Tibial nerve (tissue), 4 donors: ENCODE data around the gene CUX1. TPM values are rescaled to one million over a fixed set of nuclear protein-coding genes. Genes with fewer than 3 reads are reported as not detected.

Experiments
- DNase-seq, 2 donors: peaks; one replicate each; pipeline ENCODE4 v3.0.0-alpha.2; 2019; ENCODE audit warnings: low spot score in 2 of 2
- H3K27ac ChIP-seq, 4 donors: fragments of 200-600 bp; sonication (generic) in 3 of 4; one replicate each; pipeline ENCODE4 v1.5.1; 2017 to 2019; ENCODE audit warnings: mild to moderate bottlenecking in 1 of 4
- H3K27me3 ChIP-seq, 2 donors: fragments of 200-600 bp; sonication (generic) in 1 of 2; one replicate each; pipeline versions ENCODE4 v1.5.1 to v1.6.0; 2017 to 2019
- H3K36me3 ChIP-seq, 3 donors: fragments of 200-600 bp; sonication (generic); one replicate each; pipeline ENCODE4 v1.5.1; 2018 to 2019
- H3K4me1 ChIP-seq, 4 donors: fragments of 200-600 bp; sonication (generic) in 3 of 4; one replicate each; pipeline ENCODE4 v1.5.1; 2017 to 2019
- H3K4me3 ChIP-seq, 4 donors: fragments of 200-600 bp; sonication (generic) in 3 of 4; one replicate each; pipeline ENCODE4 v1.5.1; 2017 to 2019; ENCODE audit warnings: mild to moderate bottlenecking in 1 of 4, moderate library complexity in 1 of 4
- H3K9me3 ChIP-seq, 4 donors: fragments of 200-600 bp; sonication (generic) in 3 of 4; one replicate each; pipeline ENCODE4 v1.5.1; 2017 to 2019
- CTCF ChIP-seq, 5 experiments: fragments of 200-600 bp in 3 of 5; fragments of 450-650 bp in 2 of 5; sonication (generic) in 3 of 5; IDR thresholded peaks; one replicate each; pipeline ENCODE4 v1.5.1; 2016 to 2019; ENCODE audit warnings: antibody characterized with exemption in 5 of 5, mild to moderate bottlenecking in 3 of 5, moderate library complexity in 2 of 5
- EP300 ChIP-seq, 2 donors: sonication (generic); formaldehyde crosslinking; IDR thresholded peaks; one replicate each; pipeline ENCODE4 v1.6.1; 2017; ENCODE audit warnings: antibody characterized with exemption in 2 of 2, mild to moderate bottlenecking in 1 of 2
- POLR2A ChIP-seq, 2 donors: fragments of 450-650 bp; IDR thresholded peaks; one replicate each; pipeline ENCODE4 v1.6.1; 2017; ENCODE audit warnings: antibody characterized with exemption in 2 of 2, mild to moderate bottlenecking in 2 of 2, moderate library complexity in 2 of 2
- WGBS, 2 donors: methylation state at CpG; one replicate each; pipeline ENCODE4 v1.1.5; 2018; 5-methylcytosine and 5-hydroxymethylcytosine counted together
- total RNA-seq, 4 donors: library from RNA; depleted of rRNA; stranded (reverse); fragments of >200 nt; gene quantifications; one replicate each; pipeline ENCODE4 v1.1.0, GENCODE V29; 2016

Gene CUX1
- total RNA-seq, 4 donors from 2014 or later, result 74.5 to 104 (median 84.3) TPM

GRCh38 chr7:102000123-102000522 is 182.7 kb downstream of the CUX1 start:
- DNase-seq, result no peak
- Histone ChIP-seq H3K4me3 (no peak overlapping the region), H3K27ac (no peak overlapping the region), H3K9me3 (no peaks in the 10 kb centered on the region), H3K4me1 (peaks cover 0 to 11% (median 0%) of the 10 kb centered on the region in 4 donors), H3K36me3 (no peaks in the 10 kb centered on the region), H3K27me3 (no peaks in the 10 kb centered on the region)
- 69 to 78% methylated on average over 9 of the region's 9 CpGs for WGBS, 2 donors
- TF ChIP-seq POLR2A (IDR thresholded peaks at IDR 0.05) (no peak), CTCF (IDR thresholded peaks at IDR 0.05) (no peak)

- no peaks in the 10 kb centered on the region for H3K36me3 ChIP-seq
- H3K9me3 ChIP-seq, result no peaks in the 10 kb centered on the region
- no peak for DNase-seq
- H3K4me3 ChIP-seq, result no peak overlapping the region
- WGBS, 2 donors, result 46 to 49% methylated on average over 4 of the region's 4 CpGs
- no peaks in the 10 kb centered on the region for H3K27me3 ChIP-seq
- H3K4me1 ChIP-seq, result peaks cover 0 to 11% (median 0%) of the 10 kb centered on the region in 4 donors
- TF ChIP-seq EP300 (IDR thresholded peaks at IDR 0.05) (no peak), CTCF (IDR thresholded peaks at IDR 0.05) (no peak), POLR2A (IDR thresholded peaks at IDR 0.05) (no peak)
- no peak overlapping the region for H3K27ac ChIP-seq
These were observed 186.8 kb downstream of the CUX1 start for GRCh38 chr7:102004229-102004628.

- peaks cover 0 to 11% (median 0%) of the 10 kb centered on the region in 4 donors for H3K4me1 ChIP-seq
- no peak overlapping the region for H3K27ac ChIP-seq
- H3K9me3 ChIP-seq, result no peaks in the 10 kb centered on the region
- H3K4me3 ChIP-seq, result no peak overlapping the region
- H3K27me3 ChIP-seq, result no peaks in the 10 kb centered on the region
- no peaks in the 10 kb centered on the region for H3K36me3 ChIP-seq
- DNase-seq, result no peak
- 67 to 71% methylated on average over 7 of the region's 7 CpGs for WGBS, 2 donors
- TF ChIP-seq CTCF (IDR thresholded peaks at IDR 0.05) (no peak), EP300 (IDR thresholded peaks at IDR 0.05) (no peak), POLR2A (IDR thresholded peaks at IDR 0.05) (no peak)
These were observed 187.4 kb downstream of the CUX1 start for GRCh38 chr7:102004848-102005247.

- DNase-seq, result no peak
- H3K4me1 ChIP-seq, result peaks cover 0 to 11% (median 0%) of the 10 kb centered on the region in 4 donors
- WGBS, 2 donors, result 74 to 81% methylated on average over 23 of the region's 23 CpGs
- TF ChIP-seq EP300 (IDR thresholded peaks at IDR 0.05), result no peak
- TF ChIP-seq POLR2A (IDR thresholded peaks at IDR 0.05), result no peak
- no peak for TF ChIP-seq CTCF (IDR thresholded peaks at IDR 0.05)
- no peaks in the 10 kb centered on the region for H3K27me3 ChIP-seq
- peak overlapping the region in 1 of 4 donors; percentile 62 for H3K27ac ChIP-seq
- no peaks in the 10 kb centered on the region for H3K36me3 ChIP-seq
- H3K4me3 ChIP-seq, result no peak overlapping the region
- no peaks in the 10 kb centered on the region for H3K9me3 ChIP-seq
These were observed 188.6 kb downstream of the CUX1 start for GRCh38 chr7:102005933-102006480.

GRCh38 chr7:102006695-102007094 is 189.3 kb downstream of the CUX1 start:
- no peaks in the 10 kb centered on the region for H3K36me3 ChIP-seq
- TF ChIP-seq EP300 (IDR thresholded peaks at IDR 0.05) (no peak), CTCF (IDR thresholded peaks at IDR 0.05) (no peak), POLR2A (IDR thresholded peaks at IDR 0.05) (no peak)
- 73 to 88% methylated on average over 15 of the region's 15 CpGs for WGBS, 2 donors
- H3K27me3 ChIP-seq, result no peaks in the 10 kb centered on the region
- no peak for DNase-seq
- H3K4me1 ChIP-seq, result peaks cover 0 to 11% (median 0%) of the 10 kb centered on the region in 4 donors
- no peaks in the 10 kb centered on the region for H3K9me3 ChIP-seq
- H3K4me3 ChIP-seq, result no peak overlapping the region
- peak overlapping the region in 1 of 4 donors; percentile 62 for H3K27ac ChIP-seq
